ENCODE results near the gene MEAF6.

Gene MEAF6

GRCh38 chr1:37461698-37462436 is 52.7 kb downstream of the MEAF6 start:
- DNase-seq (ENCODE audit: low read depth), result no peak
- H3K4me3 ChIP-seq (ENCODE audit: low read depth, low read length), result no peak overlapping the region
- TF ChIP-seq CTCF (IDR thresholded peaks at IDR 0.05; ENCODE audit: insufficient read depth, low read depth, low read length, missing control alignments), result no peak

GRCh38 chr1:37458551-37458950 is 56.0 kb downstream of the MEAF6 start:
- peak; percentile 26 for DNase-seq (ENCODE audit: low read depth)
- peak; percentile 13 for TF ChIP-seq CTCF (IDR thresholded peaks at IDR 0.05; ENCODE audit: insufficient read depth, low read depth, low read length, missing control alignments)
- H3K4me3 ChIP-seq (ENCODE audit: low read depth, low read length), result no peak overlapping the region

GRCh38 chr1:37456614-37457013 is 58.0 kb downstream of the MEAF6 start:
- no peak for TF ChIP-seq CTCF (IDR thresholded peaks at IDR 0.05; ENCODE audit: insufficient read depth, low read depth, low read length, missing control alignments)
- no peak overlapping the region for H3K4me3 ChIP-seq (ENCODE audit: low read depth, low read length)
- no peak for DNase-seq (ENCODE audit: low read depth)

- no peak for DNase-seq (ENCODE audit: low read depth)
- no peak overlapping the region for H3K4me3 ChIP-seq (ENCODE audit: low read depth, low read length)
- no peak for TF ChIP-seq CTCF (IDR thresholded peaks at IDR 0.05; ENCODE audit: insufficient read depth, low read depth, low read length, missing control alignments)
Observed at GRCh38 chr1:37455516-37455915, 59.0 kb downstream of the MEAF6 start.

- H3K4me3 ChIP-seq (ENCODE audit: low read depth, low read length), result no peak overlapping the region
- no peak for DNase-seq (ENCODE audit: low read depth)
- no peak for TF ChIP-seq CTCF (IDR thresholded peaks at IDR 0.05; ENCODE audit: insufficient read depth, low read depth, low read length, missing control alignments)
Observed at GRCh38 chr1:37453647-37454046, 60.9 kb downstream of the MEAF6 start.

- TF ChIP-seq CTCF (IDR thresholded peaks at IDR 0.05; ENCODE audit: insufficient read depth, low read depth, low read length, missing control alignments), result no peak
- no peak for DNase-seq (ENCODE audit: low read depth)
- H3K4me3 ChIP-seq (ENCODE audit: low read depth, low read length), result no peak overlapping the region
Observed at GRCh38 chr1:37452416-37452815, 62.1 kb downstream of the MEAF6 start.

GRCh38 chr1:37449936-37450335 is 64.6 kb downstream of the MEAF6 start:
- DNase-seq (ENCODE audit: low read depth), result no peak
- H3K4me3 ChIP-seq (ENCODE audit: low read depth, low read length), result no peak overlapping the region
- no peak for TF ChIP-seq CTCF (IDR thresholded peaks at IDR 0.05; ENCODE audit: insufficient read depth, low read depth, low read length, missing control alignments)

All from GM12865 (cell line).